NT2/D1 (cell line): ENCODE data around the gene AKNA.
A peak's percentile ranks its signal among the peaks of the same experiment; 100 is the strongest.

Experiments used
- DNase-seq: peaks from one replicate; pipeline ENCODE4 v3.0.0-alpha.2; 2011; ENCODE audit warnings: low read depth, low spot score
- H3K27me3 ChIP-seq: 2 replicates; pipeline ENCODE4 v1.6.0; 2011; ENCODE audit warnings: mild to moderate bottlenecking; ENCODE audit not compliant: insufficient read length, insufficient read depth
- H3K36me3 ChIP-seq: 2 replicates; pipeline ENCODE4 v1.6.1; 2011; ENCODE audit warnings: mild to moderate bottlenecking, low read length, mixed read lengths; ENCODE audit not compliant: insufficient read depth, insufficient read length
- H3K4me1 ChIP-seq: 2 replicates; pipeline ENCODE4 v1.5.1; 2011; ENCODE audit not compliant: insufficient read depth, insufficient read length
- H3K4me3 ChIP-seq: 2 replicates; pipeline ENCODE4 v1.5.1; 2011; ENCODE audit warnings: low read depth; ENCODE audit not compliant: insufficient read length
- H3K9ac ChIP-seq: 2 replicates; pipeline ENCODE4 v1.6.0; 2011; ENCODE audit warnings: low read depth; ENCODE audit not compliant: insufficient read length
- H3K9me3 ChIP-seq: 2 replicates; pipeline ENCODE4 v1.5.1; 2011; ENCODE audit warnings: mild to moderate bottlenecking, low read length; ENCODE audit not compliant: insufficient read depth
- SUZ12 ChIP-seq: IDR thresholded peaks from 2 replicates; pipeline ENCODE4 v1.6.1; 2011; ENCODE audit not compliant: insufficient read length, insufficient read depth; ENCODE audit errors: extremely low read depth
- YY1 ChIP-seq: IDR thresholded peaks from 2 replicates; pipeline ENCODE4 v1.6.1; 2011; ENCODE audit not compliant: insufficient read length, insufficient read depth
- ZNF274 ChIP-seq: IDR thresholded peaks from 2 replicates; pipeline ENCODE4 v1.6.1; 2011; ENCODE audit warnings: mild to moderate bottlenecking, low read depth, low read length

The AKNA gene

GRCh38 chr9:114348906-114349482 lies 38.8 kb downstream of the AKNA start:
- peak overlapping the region; percentile 54 for H3K9ac ChIP-seq
- H3K4me1 ChIP-seq = peaks cover 13% of the 10 kb centered on the region
- H3K27me3 ChIP-seq = no peaks in the 10 kb centered on the region
- no peak overlapping the region for H3K4me3 ChIP-seq
- TF ChIP-seq SUZ12 = no peak
- no peak for TF ChIP-seq ZNF274
- TF ChIP-seq YY1 = no peak
- no peaks in the 10 kb centered on the region for H3K9me3 ChIP-seq
- DNase-seq = peak; percentile 84
- peaks cover 72% of the 10 kb centered on the region for H3K36me3 ChIP-seq

GRCh38 chr9:114348261-114348905 lies 39.4 kb downstream of the AKNA start:
- Histone ChIP-seq H3K9ac (peak overlapping the region; percentile 54), H3K9me3 (no peaks in the 10 kb centered on the region), H3K4me3 (no peak overlapping the region)

DNA sequence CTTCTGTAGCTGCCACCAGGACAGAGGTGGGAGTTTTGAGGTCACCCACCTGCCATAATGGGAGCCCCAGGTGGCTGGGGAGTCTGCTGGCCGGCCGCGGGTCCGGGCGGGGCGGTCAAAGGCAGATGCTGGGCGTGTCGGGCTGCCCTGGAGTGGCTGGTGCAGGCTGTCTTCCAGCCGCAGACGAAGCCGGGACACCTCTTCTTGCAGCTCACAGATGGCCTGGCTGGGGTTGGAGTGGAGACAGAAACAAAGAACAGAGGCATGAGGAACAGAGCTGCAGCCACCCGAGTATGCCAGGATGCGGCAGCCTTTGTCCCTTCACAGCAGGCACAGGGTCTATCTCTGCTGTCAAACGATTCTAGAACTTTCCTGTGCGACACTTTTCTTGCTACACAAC lies 40.1 kb downstream of the AKNA start:
- H3K4me3 ChIP-seq = no peak overlapping the region
- no peaks in the 10 kb centered on the region for H3K27me3 ChIP-seq
- TF ChIP-seq SUZ12 = no peak
- no peak for TF ChIP-seq YY1
- TF ChIP-seq ZNF274 = no peak
- peaks cover 83% of the 10 kb centered on the region for H3K36me3 ChIP-seq
- peaks cover 13% of the 10 kb centered on the region for H3K4me1 ChIP-seq
- no peaks in the 10 kb centered on the region for H3K9me3 ChIP-seq
- DNase-seq = no peak
- H3K9ac ChIP-seq = peak overlapping the region; percentile 4

More at GRCh38 chr9:114348261-114348905, 39.4 kb downstream of the AKNA start:
- Histone ChIP-seq H3K4me1 (peaks cover 13% of the 10 kb centered on the region), H3K36me3 (peaks cover 76% of the 10 kb centered on the region), H3K27me3 (no peaks in the 10 kb centered on the region)
- DNase-seq = no peak
- TF ChIP-seq SUZ12 = no peak
- TF ChIP-seq ZNF274 = no peak
- no peak for TF ChIP-seq YY1

GRCh38 chr9:114346146-114346545 lies 41.6 kb downstream of the AKNA start:
- Histone ChIP-seq H3K4me3 (no peak overlapping the region), H3K9me3 (no peaks in the 10 kb centered on the region), H3K27me3 (no peaks in the 10 kb centered on the region), H3K36me3 (peaks cover 87% of the 10 kb centered on the region), H3K9ac (no peak overlapping the region), H3K4me1 (peaks cover 13% of the 10 kb centered on the region)
- TF ChIP-seq YY1 (no peak), SUZ12 (no peak), ZNF274 (no peak)
- no peak for DNase-seq

- Histone ChIP-seq H3K36me3 (peaks cover 87% of the 10 kb centered on the region), H3K9me3 (no peaks in the 10 kb centered on the region), H3K9ac (no peak overlapping the region), H3K27me3 (no peaks in the 10 kb centered on the region), H3K4me1 (peaks cover 13% of the 10 kb centered on the region), H3K4me3 (no peak overlapping the region)
- no peak for DNase-seq
- no peak for TF ChIP-seq ZNF274
- no peak for TF ChIP-seq YY1
- no peak for TF ChIP-seq SUZ12
These were observed 42.2 kb downstream of the AKNA start for GRCh38 chr9:114345493-114346065.

- Histone ChIP-seq H3K9ac (no peak overlapping the region), H3K9me3 (no peaks in the 10 kb centered on the region), H3K4me3 (no peak overlapping the region), H3K27me3 (no peaks in the 10 kb centered on the region), H3K36me3 (peaks cover 86% of the 10 kb centered on the region), H3K4me1 (peaks cover 13% of the 10 kb centered on the region)
- DNase-seq = no peak
- TF ChIP-seq SUZ12 (no peak), ZNF274 (no peak), YY1 (no peak)
These were observed 43.1 kb downstream of the AKNA start for GRCh38 chr9:114344692-114345091.

- no peaks in the 10 kb centered on the region for H3K27me3 ChIP-seq
- no peak overlapping the region for H3K4me3 ChIP-seq
- H3K4me1 ChIP-seq = peaks cover 13% of the 10 kb centered on the region
- no peaks in the 10 kb centered on the region for H3K9me3 ChIP-seq
- TF ChIP-seq ZNF274 (no peak), YY1 (no peak), SUZ12 (no peak)
- no peak for DNase-seq
- no peak overlapping the region for H3K9ac ChIP-seq
- H3K36me3 ChIP-seq = peaks cover 88% of the 10 kb centered on the region
These were observed 43.6 kb downstream of the AKNA start for GRCh38 chr9:114344188-114344566.
